HUDEP-2 (cell line): ENCODE measurements around the gene DUT.

Experiments used
- DNase-seq, 76 experiments: peaks; one replicate each; lab custom pipeline; 2025; ENCODE audit not compliant: unreplicated experiment in 76 of 76; lab: John Stamatoyannopoulos, UW

The DUT gene

GRCh38 chr15:48367483-48367882 is 36.3 kb downstream of the DUT start:
- no peak for DNase-seq

- no peak for DNase-seq
Measured at GRCh38 chr15:48370460-48370859, 39.2 kb downstream of the DUT start.

GRCh38 chr15:48371550-48371949 is 40.3 kb downstream of the DUT start:
- DNase-seq: no peak

GRCh38 chr15:48371961-48372360 is 40.7 kb downstream of the DUT start:
- no peak for DNase-seq

- DNase-seq: peak in 1 of 76 experiments; percentile 1
Measured at GRCh38 chr15:48373821-48374451, 42.7 kb downstream of the DUT start.

GRCh38 chr15:48374472-48374871 is 43.2 kb downstream of the DUT start:
- DNase-seq: no peak

- no peak for DNase-seq
Measured at GRCh38 chr15:48375767-48376166, 44.5 kb downstream of the DUT start.

- no peak for DNase-seq
Measured at GRCh38 chr15:48380198-48380597, 49.0 kb downstream of the DUT start.

GRCh38 chr15:48381861-48382260 is 50.6 kb downstream of the DUT start:
- no peak for DNase-seq

- no peak for DNase-seq
Measured at GRCh38 chr15:48383031-48383430, 51.8 kb downstream of the DUT start.

- no peak for DNase-seq
Measured at GRCh38 chr15:48384616-48385015, 53.4 kb downstream of the DUT start.

GRCh38 chr15:48385031-48385830 is 54.0 kb downstream of the DUT start:
- no peak for DNase-seq

GRCh38 chr15:48388016-48388851 is 57.0 kb downstream of the DUT start:
- no peak for DNase-seq

- DNase-seq: no peak
Measured at GRCh38 chr15:48388910-48389309, 57.7 kb downstream of the DUT start.

- no peak for DNase-seq
Measured at GRCh38 chr15:48389691-48390143, 58.5 kb downstream of the DUT start.

GRCh38 chr15:48391950-48392349 is 60.7 kb downstream of the DUT start:
- no peak for DNase-seq

GRCh38 chr15:48392356-48392755 is 61.1 kb downstream of the DUT start:
- DNase-seq: no peak
